ENCODE results near the gene AKAP1. TPM values are rescaled to one million over a fixed set of nuclear protein-coding genes. Genes with fewer than 3 reads are reported as not detected.

Gene AKAP1
- total and polyA plus RNA-seq, 5 donors: 92.3 to 194 (median 161) TPM

DNA sequence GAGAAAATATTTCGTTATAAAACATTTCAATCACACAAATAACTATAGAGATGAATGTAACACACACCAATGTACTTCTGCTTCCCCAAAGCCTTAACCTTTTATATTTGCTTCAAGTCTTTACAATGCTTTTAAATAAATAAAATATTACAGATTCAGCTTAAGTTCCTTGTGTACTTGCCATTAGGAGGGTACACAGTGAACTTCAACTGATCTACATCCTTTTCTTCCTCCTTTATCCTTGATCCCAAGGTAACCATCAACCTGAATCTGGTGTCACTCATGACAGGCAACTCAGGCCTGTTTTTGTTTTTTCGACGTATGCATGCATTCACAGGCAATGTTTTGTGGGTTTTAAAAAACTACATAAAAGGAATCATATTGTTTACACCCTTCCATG, 9.3 kb upstream of the AKAP1 start:
- DNase-seq (no peak), ATAC-seq (no peak)
- Histone ChIP-seq H3K27me3 (ENCODE audit: control insufficient read depth, insufficient read depth) (no peaks in the 10 kb centered on the region), H3K9me3 (ENCODE audit: control insufficient read depth, low read length) (no peaks in the 10 kb centered on the region), H3K27ac (ENCODE audit: low read length) (no peak overlapping the region), H3K4me3 (ENCODE audit: low read length) (no peak overlapping the region), H3K4me1 (ENCODE audit: control insufficient read depth, insufficient read depth, low read length) (no peaks in the 10 kb centered on the region)
- 93% methylated on average over 3 of the region's 3 CpGs for WGBS
- intact Hi-C loops (cut with DNase I): no loop called here

DNA sequence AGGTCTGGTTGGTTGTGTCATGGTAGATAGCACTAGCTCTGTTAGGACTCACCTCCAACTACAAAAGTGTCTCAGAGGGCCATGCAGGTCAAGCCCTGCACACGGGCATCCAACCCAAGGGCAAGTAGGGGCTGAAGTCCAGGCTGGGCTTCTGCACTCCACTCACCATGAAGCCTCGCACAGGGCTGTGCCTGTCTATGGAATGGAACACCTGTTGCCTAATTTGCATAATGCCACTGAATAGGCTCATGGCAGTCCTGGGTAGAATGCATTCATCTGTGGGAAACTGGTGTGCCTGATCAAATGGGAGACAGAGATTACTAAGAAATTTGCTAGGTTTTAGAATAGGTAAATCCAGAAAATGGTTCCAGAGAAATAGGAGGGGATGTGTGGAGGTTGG, 8.0 kb upstream of the AKAP1 start:
- no peak for ATAC-seq
- WGBS: 78% methylated on average over 2 of the region's 2 CpGs
- no peak overlapping the region for H3K4me3 ChIP-seq (ENCODE audit: low read length)
- intact Hi-C loops (cut with DNase I): no loop called here
- no peaks in the 10 kb centered on the region for H3K4me1 ChIP-seq (ENCODE audit: control insufficient read depth, insufficient read depth, low read length)
- DNase-seq: no peak
- no peaks in the 10 kb centered on the region for H3K27me3 ChIP-seq (ENCODE audit: control insufficient read depth, insufficient read depth)
- no peak overlapping the region for H3K27ac ChIP-seq (ENCODE audit: low read length)
- no peaks in the 10 kb centered on the region for H3K9me3 ChIP-seq (ENCODE audit: control insufficient read depth, low read length)

DNA sequence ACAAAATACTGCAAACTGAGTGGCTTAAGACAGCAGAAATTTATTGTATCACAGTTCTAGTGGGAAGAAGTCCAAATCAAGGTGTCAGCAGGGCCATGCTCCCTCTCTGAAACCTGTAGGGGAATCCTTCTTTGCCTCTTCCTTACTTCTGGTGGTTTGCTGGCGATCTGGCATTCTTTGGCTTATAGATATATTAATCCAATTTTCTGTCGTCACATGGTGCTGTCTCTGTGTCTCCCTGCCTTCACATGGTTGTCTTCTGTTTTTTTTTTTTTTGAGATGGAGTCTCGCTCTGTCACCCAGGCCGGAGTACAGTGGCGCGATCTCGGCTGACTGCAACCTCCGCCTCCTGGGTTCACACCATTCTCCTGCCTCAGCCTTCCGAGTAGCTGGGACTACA, 6.8 kb upstream of the AKAP1 start:
- Histone ChIP-seq H3K4me3 (ENCODE audit: low read length) (no peak overlapping the region), H3K9me3 (ENCODE audit: control insufficient read depth, low read length) (no peaks in the 10 kb centered on the region), H3K27me3 (ENCODE audit: control insufficient read depth, insufficient read depth) (no peaks in the 10 kb centered on the region), H3K4me1 (ENCODE audit: control insufficient read depth, insufficient read depth, low read length) (no peaks in the 10 kb centered on the region), H3K27ac (ENCODE audit: low read length) (no peak overlapping the region)
- ATAC-seq: no peak
- intact Hi-C loops (cut with DNase I): no loop called here
- WGBS: 90% methylated on average over 9 of the region's 9 CpGs
- DNase-seq: peak in 1 of 3 donors; percentile 53

DNA sequence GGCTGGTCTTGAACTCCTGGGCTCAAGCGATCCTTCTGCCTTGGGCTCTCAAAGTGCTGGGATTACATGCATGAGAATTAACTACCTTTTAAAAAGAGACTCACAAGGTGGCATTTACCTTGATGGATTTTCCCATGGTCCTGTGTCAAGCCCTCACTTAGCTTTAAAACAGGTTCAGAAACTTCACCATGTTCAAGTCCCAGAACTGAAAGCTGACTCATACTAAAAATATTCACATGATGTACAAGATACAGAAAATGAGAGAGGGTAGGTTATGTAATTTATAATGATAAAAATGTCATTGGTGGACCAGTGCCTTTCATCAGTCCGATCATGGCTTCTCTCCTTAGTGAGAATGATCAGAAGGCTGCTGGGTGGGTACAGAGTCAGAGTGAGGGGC, 4.3 kb upstream of the AKAP1 start:
- WGBS: 90% methylated on average over 2 of the region's 2 CpGs
- H3K27me3 ChIP-seq (ENCODE audit: control insufficient read depth, insufficient read depth): no peaks in the 10 kb centered on the region
- H3K27ac ChIP-seq (ENCODE audit: low read length): no peak overlapping the region
- intact Hi-C loops (cut with DNase I): no loop called here
- H3K4me3 ChIP-seq (ENCODE audit: low read length): no peak overlapping the region
- no peak for ATAC-seq
- H3K4me1 ChIP-seq (ENCODE audit: control insufficient read depth, insufficient read depth, low read length): no peaks in the 10 kb centered on the region
- no peak for DNase-seq
- H3K9me3 ChIP-seq (ENCODE audit: control insufficient read depth, low read length): no peaks in the 10 kb centered on the region

DNA sequence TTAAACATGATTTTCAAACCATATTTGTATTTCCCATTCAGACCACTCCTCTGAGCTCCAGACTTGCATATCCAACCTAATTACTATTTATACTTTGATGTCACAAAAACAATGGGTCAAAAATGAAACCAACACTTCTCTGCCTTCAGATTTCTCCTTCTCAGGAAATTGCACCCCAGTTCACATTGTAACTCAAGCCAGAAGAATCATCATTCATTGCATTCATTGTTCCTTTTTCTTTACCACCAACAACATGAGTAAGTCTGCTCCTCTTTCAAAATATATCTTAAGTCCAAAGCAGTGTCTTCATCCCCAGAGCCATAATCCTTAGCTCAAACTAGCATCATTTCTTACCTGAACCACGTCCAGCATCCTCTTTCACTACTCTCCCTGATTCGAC, 2.6 kb upstream of the AKAP1 start:
- intact Hi-C loops (cut with DNase I): no loop called here
- no peaks in the 10 kb centered on the region for H3K4me1 ChIP-seq (ENCODE audit: control insufficient read depth, insufficient read depth, low read length)
- H3K27ac ChIP-seq (ENCODE audit: low read length): no peak overlapping the region
- no peaks in the 10 kb centered on the region for H3K9me3 ChIP-seq (ENCODE audit: control insufficient read depth, low read length)
- DNase-seq (no peak), ATAC-seq (no peak)
- H3K4me3 ChIP-seq (ENCODE audit: low read length): no peak overlapping the region
- 58% methylated on average over 2 of the region's 2 CpGs for WGBS
- H3K27me3 ChIP-seq (ENCODE audit: control insufficient read depth, insufficient read depth): no peaks in the 10 kb centered on the region

DNA sequence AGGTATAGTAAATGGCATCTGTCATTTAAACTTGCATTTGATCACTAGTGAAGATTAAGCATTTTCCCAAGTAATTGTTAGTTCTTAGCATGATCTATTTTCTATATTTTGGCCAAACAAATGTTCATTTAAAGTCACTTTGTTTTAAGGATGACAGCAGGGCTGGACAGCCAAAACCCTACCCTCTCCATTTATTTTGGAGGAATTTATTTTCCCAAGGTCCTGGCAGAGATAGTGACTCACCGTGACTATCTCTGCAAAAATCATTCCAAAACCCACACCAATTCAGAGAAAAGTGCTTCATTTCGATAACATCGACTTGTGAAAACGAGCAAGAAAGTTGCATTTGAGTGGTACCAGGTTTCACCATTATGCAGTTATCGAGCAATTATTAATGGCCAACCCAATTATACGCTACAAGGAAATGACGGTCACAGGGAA, 665 bp upstream of the AKAP1 start:
- ATAC-seq: peak in 1 of 2 donors; percentile 1
- no peaks in the 10 kb centered on the region for H3K27me3 ChIP-seq (ENCODE audit: control insufficient read depth, insufficient read depth)
- intact Hi-C loops (cut with DNase I): no loop called here
- peak overlapping the region; percentile 100 for H3K27ac ChIP-seq (ENCODE audit: low read length)
- peak overlapping the region; percentile 87 for H3K4me3 ChIP-seq (ENCODE audit: low read length)
- H3K4me1 ChIP-seq (ENCODE audit: control insufficient read depth, insufficient read depth, low read length): no peaks in the 10 kb centered on the region
- H3K9me3 ChIP-seq (ENCODE audit: control insufficient read depth, low read length): no peaks in the 10 kb centered on the region
- under 1% methylated on average over 7 of the region's 7 CpGs for WGBS
- no peak for DNase-seq

DNA sequence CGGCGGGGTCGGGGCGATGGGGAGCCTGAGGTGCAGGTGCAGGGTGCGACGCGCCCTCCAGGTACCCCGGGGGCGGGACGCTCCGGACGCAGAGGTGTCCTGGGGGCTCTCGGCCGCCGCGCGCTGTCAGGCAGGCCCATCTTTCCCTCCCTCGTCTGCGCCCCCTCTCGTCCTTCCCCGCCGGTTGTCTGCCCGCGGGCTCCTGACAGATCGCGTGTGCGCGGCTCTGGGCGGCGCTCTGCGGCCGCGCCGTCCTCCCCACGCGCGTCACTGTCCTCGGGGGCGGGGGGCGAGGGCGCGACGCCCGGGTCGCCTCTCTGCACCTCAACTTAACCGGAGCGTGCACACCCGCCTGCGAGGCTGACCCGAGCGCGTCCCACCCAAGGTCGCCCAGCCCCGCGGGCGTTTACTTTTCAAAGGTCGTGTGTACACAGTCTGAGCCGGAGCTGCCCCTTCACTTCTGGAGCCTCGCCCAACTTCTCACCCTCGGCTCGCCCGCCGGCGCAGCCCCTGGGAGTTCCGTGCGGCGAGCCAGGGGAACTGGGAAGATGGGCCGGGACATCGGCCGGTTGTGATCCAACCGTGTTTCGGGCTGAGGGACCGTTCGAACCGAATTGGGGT, 512 bp downstream of the AKAP1 start:
- intact Hi-C loops (cut with DNase I): no loop called here
- DNase-seq (peak; percentile 67 to 88 (median 87)), ATAC-seq (peak; percentile 63 to 67)
- Histone ChIP-seq H3K27ac (ENCODE audit: low read length) (peak overlapping the region; percentile 85), H3K4me3 (ENCODE audit: low read length) (peak overlapping the region; percentile 87), H3K4me1 (ENCODE audit: control insufficient read depth, insufficient read depth, low read length) (no peaks in the 10 kb centered on the region), H3K9me3 (ENCODE audit: control insufficient read depth, low read length) (no peaks in the 10 kb centered on the region), H3K27me3 (ENCODE audit: control insufficient read depth, insufficient read depth) (no peaks in the 10 kb centered on the region)
- under 1% methylated on average over 75 of the region's 75 CpGs for WGBS

DNA sequence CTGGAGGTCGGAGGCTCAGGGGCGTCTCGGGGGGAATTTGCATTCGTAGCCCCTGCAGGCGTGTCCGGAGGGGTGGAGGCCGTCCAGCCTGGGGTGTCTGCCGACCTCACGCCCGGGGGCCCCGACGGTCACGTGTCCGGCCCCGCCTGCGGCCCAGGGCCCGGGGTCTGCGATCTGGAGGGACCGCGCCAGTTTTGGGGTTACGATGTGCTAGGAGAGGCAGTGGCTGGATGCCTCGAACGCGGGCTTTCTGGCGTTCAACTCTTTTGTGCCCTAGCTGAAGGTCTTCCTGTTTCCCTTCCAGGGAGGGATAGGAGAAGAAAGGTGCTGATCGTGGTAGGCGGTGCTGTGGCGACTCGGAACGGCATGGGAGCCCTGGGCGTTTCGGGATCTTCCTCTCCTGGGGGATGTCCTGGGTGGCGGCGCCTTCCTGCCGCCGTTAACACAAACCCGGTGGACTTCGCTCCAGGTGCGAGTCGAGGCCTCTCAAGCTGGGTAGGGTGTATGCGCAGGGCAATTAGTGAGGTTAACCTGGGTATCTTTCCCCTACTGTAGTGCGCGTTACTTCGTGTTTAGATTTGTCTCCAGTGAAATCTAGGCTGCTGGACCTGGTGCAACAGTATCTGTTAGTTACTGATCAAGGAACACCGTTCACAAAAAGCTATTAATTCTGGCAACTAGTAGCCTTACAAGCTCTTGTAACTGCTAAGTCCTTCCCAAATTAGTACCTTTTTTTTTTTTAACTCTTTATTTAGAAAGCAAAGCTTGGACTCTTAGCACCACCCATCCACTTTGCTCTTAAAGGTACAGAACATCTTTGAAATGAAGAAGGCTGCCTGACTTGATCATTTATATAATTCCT, 1.3 kb downstream of the AKAP1 start:
- Histone ChIP-seq H3K27ac (ENCODE audit: low read length) (peak overlapping the region; percentile 85), H3K27me3 (ENCODE audit: control insufficient read depth, insufficient read depth) (no peaks in the 10 kb centered on the region), H3K9me3 (ENCODE audit: control insufficient read depth, low read length) (no peaks in the 10 kb centered on the region), H3K4me1 (ENCODE audit: control insufficient read depth, insufficient read depth, low read length) (no peaks in the 10 kb centered on the region), H3K4me3 (ENCODE audit: low read length) (peak overlapping the region; percentile 87)
- peak in 2 of 3 donors; percentile 34 to 70 for DNase-seq
- WGBS: under 1% methylated on average over 45 of the region's 45 CpGs
- peak; percentile 2 to 16 for ATAC-seq
- intact Hi-C loops (cut with DNase I): no loop called here

DNA sequence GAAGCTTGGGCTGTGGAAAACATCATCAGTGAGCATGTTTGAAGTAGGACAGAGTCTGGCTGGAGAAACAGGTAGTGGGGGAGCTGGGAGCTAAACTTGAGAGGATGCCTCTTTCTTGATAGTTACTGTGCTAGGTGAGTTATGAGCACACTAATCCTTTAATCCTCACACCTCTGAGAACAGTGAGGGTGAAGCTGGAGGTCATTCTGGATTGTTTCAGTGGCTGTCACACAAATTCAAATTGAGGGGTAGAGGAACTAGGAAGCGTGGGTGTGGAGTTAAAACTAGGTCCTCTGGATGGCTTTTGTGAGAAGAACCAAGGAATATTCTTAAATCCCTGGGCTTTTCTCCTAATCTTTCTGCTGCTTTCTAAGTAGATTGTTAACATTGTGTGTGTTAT, 3.3 kb downstream of the AKAP1 start:
- intact Hi-C loops (cut with DNase I): no loop called here
- ATAC-seq: no peak
- Histone ChIP-seq H3K4me1 (ENCODE audit: control insufficient read depth, insufficient read depth, low read length) (peaks cover 10% of the 10 kb centered on the region), H3K27ac (ENCODE audit: low read length) (peak overlapping the region; percentile 47), H3K9me3 (ENCODE audit: control insufficient read depth, low read length) (no peaks in the 10 kb centered on the region), H3K27me3 (ENCODE audit: control insufficient read depth, insufficient read depth) (no peaks in the 10 kb centered on the region), H3K4me3 (ENCODE audit: low read length) (no peak overlapping the region)
- WGBS: 71% methylated on average over 1 of the region's 1 CpG
- DNase-seq: no peak

DNA sequence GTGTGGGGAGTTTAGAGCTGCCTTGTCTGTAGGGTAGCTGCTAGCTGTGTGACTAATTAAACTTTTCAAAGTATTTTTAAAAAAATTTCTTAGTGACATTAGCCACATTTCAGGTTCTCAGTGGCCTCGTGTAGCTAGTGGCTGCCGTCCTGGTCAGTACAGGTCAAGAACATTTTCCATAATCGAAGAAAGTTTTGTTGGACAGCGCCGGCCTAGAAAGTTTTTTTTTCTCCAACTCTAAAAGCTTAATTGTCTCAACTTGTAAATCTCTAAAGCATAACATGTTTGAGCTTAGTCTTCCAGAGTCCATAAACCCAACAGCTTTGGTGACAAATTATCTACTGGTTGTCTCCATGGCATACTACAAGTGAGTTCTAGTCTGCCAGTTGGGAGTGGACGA, 4.3 kb downstream of the AKAP1 start:
- no peaks in the 10 kb centered on the region for H3K9me3 ChIP-seq (ENCODE audit: control insufficient read depth, low read length)
- peak overlapping the region; percentile 86 for H3K27ac ChIP-seq (ENCODE audit: low read length)
- no peaks in the 10 kb centered on the region for H3K27me3 ChIP-seq (ENCODE audit: control insufficient read depth, insufficient read depth)
- WGBS: 67% methylated on average over 6 of the region's 6 CpGs
- ATAC-seq (no peak), DNase-seq (no peak)
- H3K4me1 ChIP-seq (ENCODE audit: control insufficient read depth, insufficient read depth, low read length): peaks cover 10% of the 10 kb centered on the region
- H3K4me3 ChIP-seq (ENCODE audit: low read length): no peak overlapping the region
- intact Hi-C loops (cut with DNase I): no loop called here

DNA sequence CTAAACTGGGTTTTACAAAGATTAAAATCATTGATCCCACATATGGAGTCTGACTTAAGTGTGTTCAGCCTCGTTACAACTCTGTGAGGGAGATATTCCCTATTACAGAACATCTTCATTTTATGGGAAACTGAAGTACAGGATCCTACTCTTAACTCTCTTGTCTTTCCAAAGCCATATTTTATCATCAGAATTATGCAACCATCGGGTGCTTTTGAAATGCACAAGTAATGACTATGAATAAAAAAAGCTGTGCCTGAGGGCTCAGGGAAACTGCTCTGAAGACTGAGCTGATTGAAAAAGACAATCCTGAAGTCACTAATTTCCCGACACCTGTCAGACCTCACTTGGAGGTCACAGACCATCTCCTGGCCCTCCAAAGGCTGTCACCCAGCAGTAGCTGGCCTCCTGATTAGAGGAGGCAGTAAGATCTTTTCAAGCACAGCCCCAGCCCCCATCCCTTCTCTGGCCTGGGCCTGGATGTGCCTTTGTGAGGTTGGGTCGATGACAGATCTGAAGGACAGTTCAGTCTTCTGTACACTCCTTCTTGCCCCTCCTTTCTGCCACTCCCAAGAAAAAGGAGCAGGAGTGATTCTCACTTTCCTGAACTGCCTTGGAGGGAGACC, 5.6 kb downstream of the AKAP1 start:
- H3K4me1 ChIP-seq (ENCODE audit: control insufficient read depth, insufficient read depth, low read length): peaks cover 10% of the 10 kb centered on the region
- no peaks in the 10 kb centered on the region for H3K9me3 ChIP-seq (ENCODE audit: control insufficient read depth, low read length)
- H3K27me3 ChIP-seq (ENCODE audit: control insufficient read depth, insufficient read depth): no peaks in the 10 kb centered on the region
- intact Hi-C loops (cut with DNase I): no loop called here
- ATAC-seq: peak; percentile 3
- H3K4me3 ChIP-seq (ENCODE audit: low read length): no peak overlapping the region
- no peak for DNase-seq
- 46% methylated on average over 4 of the region's 4 CpGs for WGBS
- H3K27ac ChIP-seq (ENCODE audit: low read length): peak overlapping the region; percentile 90
